Upper lobe of right lung (tissue), 1 donor: ENCODE results near the gene RAD51B. TPM values are rescaled to one million over a fixed set of nuclear protein-coding genes. Genes with fewer than 3 reads are reported as not detected.
A peak's percentile ranks its signal among the peaks of the same experiment; 100 is the strongest.

ENCODE experiments used
- ATAC-seq: fragments of 200-7000 bp; cut with Tn5 transposase; one replicate; pipeline ENCODE4 v1.9.1; 2020; ENCODE audit warnings: mild to moderate bottlenecking, moderate library complexity
- DNase-seq: peaks from one replicate; pipeline ENCODE4 v3.0.0-alpha.2; 2020
- H3K27ac ChIP-seq: fragments of 200-600 bp; one replicate; pipeline ENCODE4 v1.8.0; 2022
- H3K27me3 ChIP-seq: fragments of 200-600 bp; one replicate; pipeline ENCODE4 v1.8.0; 2022; ENCODE audit warnings: mild to moderate bottlenecking
- H3K36me3 ChIP-seq: fragments of 200-600 bp; one replicate; pipeline ENCODE4 v1.8.0; 2022
- H3K4me1 ChIP-seq: fragments of 200-600 bp; one replicate; pipeline ENCODE4 v1.8.0; 2022
- H3K4me3 ChIP-seq: fragments of 200-600 bp; one replicate; pipeline ENCODE4 v1.8.0; 2022; ENCODE audit warnings: mild to moderate bottlenecking
- H3K9me3 ChIP-seq: fragments of 200-600 bp; one replicate; pipeline ENCODE4 v1.8.0; 2022
- CTCF ChIP-seq: fragments of 200-600 bp; IDR thresholded peaks from one replicate; pipeline ENCODE4 v1.8.0; 2022; ENCODE audit warnings: antibody characterized with exemption
- intact Hi-C: fragments of 100-400 bp; cut with DNase I; formaldehyde crosslinking; loops from one replicate; pipeline ENCODE4 v1.11.0; 2022
- total RNA-seq: library from RNA; stranded (reverse); fragmentation: NEBNext Ultra II Directional; extraction: Animal tissue kit (Norgen Biotek cat#: 25700); gene quantifications from one replicate; pipeline ENCODE4 v1.2.1, GENCODE V29; 2021
- donor health status: DM: no; HTN: yes; CAD: no; lungs with severe emphysema.

RAD51B gene
- total RNA-seq, 1 donor from 2014 or later: 11.5 TPM

GRCh38 chr14:68563251-68564131, 743.9 kb downstream of the RAD51B start:
- TF ChIP-seq CTCF: no peak
- no peaks in the 10 kb centered on the region for H3K36me3 ChIP-seq
- H3K4me1 ChIP-seq: peaks cover 39% of the 10 kb centered on the region
- ATAC-seq (peak; percentile 32), DNase-seq (no peak)
- H3K4me3 ChIP-seq: no peak overlapping the region
- no peaks in the 10 kb centered on the region for H3K9me3 ChIP-seq
- H3K27ac ChIP-seq: peak overlapping the region; percentile 67
- intact Hi-C loops: no loop called here
- H3K27me3 ChIP-seq: no peaks in the 10 kb centered on the region

- no peaks in the 10 kb centered on the region for H3K9me3 ChIP-seq
- no peak for DNase-seq
- no peaks in the 10 kb centered on the region for H3K36me3 ChIP-seq
- no peak overlapping the region for H3K4me3 ChIP-seq
- peak overlapping the region; percentile 67 for H3K27ac ChIP-seq
- peaks cover 48% of the 10 kb centered on the region for H3K4me1 ChIP-seq
- intact Hi-C loops: no loop called here
- no peaks in the 10 kb centered on the region for H3K27me3 ChIP-seq
- ATAC-seq: no peak
- no peak for TF ChIP-seq CTCF
These were observed 744.7 kb downstream of the RAD51B start for GRCh38 chr14:68564191-68564825.

GRCh38 chr14:68564826-68565759, 745.5 kb downstream of the RAD51B start:
- no peak for TF ChIP-seq CTCF
- Histone ChIP-seq H3K4me1 (peaks cover 55% of the 10 kb centered on the region), H3K9me3 (no peaks in the 10 kb centered on the region), H3K27me3 (no peaks in the 10 kb centered on the region), H3K36me3 (no peaks in the 10 kb centered on the region), H3K27ac (peak overlapping the region; percentile 67), H3K4me3 (no peak overlapping the region)
- intact Hi-C loops: no loop called here
- peak; percentile 20 for ATAC-seq
- DNase-seq: no peak

GRCh38 chr14:68566075-68566474, 746.5 kb downstream of the RAD51B start:
- intact Hi-C loops: no loop called here

More at GRCh38 chr14:68566075-68566474, 746.5 kb downstream of the RAD51B start:
- no peak overlapping the region for H3K27ac ChIP-seq
- ATAC-seq (no peak), DNase-seq (no peak)
- no peaks in the 10 kb centered on the region for H3K36me3 ChIP-seq
- H3K9me3 ChIP-seq: no peaks in the 10 kb centered on the region
- peaks cover 60% of the 10 kb centered on the region for H3K4me1 ChIP-seq
- no peak for TF ChIP-seq CTCF
- no peak overlapping the region for H3K4me3 ChIP-seq
- H3K27me3 ChIP-seq: no peaks in the 10 kb centered on the region
